Kidney glomerular epithelial cell (primary cell): Measurements from ENCODE around the gene KCTD10.
"Not testable (repeated sequence)": the region's sequence is repeated elsewhere in the genome, so short reads cannot be mapped to it uniquely, and the experiment has no call there.

Experiments
- DNase-seq: peaks from one replicate; lab custom pipeline; 2025; lab: John Stamatoyannopoulos, UW

Gene KCTD10

GRCh38 chr12:109473526-109474270, 3.4 kb downstream of the KCTD10 start:
- not testable (repeated sequence) for DNase-seq

DNA sequence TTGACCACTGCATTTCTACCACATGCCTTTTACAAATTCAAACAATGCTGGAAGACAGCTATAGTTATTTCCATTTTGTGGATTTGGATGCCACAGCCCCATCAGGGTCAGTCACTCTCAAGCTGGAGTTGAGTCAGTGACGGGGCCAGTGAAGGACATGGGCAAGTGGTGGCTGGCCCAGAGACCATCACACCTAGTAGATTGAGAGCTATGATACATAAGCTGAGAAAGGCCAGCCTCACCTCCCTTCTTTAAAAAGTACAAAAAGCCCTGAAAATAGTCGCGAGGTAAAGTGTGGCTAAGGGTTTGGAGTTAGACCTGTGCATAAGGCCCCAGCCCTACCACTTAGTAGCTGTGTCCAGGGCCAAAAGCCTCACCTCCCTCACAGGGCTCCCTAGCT, 4.1 kb downstream of the KCTD10 start:
- no peak for DNase-seq

DNA sequence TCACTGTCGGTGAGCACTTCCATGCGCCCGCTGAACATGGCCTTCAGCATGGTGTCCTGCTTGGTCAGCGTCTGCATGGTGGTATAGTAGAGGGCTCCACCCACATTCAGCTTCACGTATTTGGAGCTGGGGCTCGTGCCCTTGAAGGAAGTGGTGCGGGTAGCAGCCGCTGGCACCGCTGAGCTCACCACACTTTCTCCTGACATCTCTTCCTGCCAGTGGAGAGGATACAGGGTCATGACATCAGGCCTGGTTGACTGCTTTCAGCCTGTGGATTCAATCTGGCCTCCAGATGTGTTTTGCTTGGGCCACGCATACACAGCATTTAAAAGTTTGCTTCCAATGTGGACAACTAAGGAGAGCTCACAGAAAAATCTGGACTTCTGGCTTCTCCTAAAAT, 7.6 kb downstream of the KCTD10 start:
- DNase-seq = no peak

GRCh38 chr12:109467978-109468676, 9.0 kb downstream of the KCTD10 start:
- DNase-seq = no peak

- DNase-seq = no peak
Observed at GRCh38 chr12:109466821-109467220, 10.3 kb downstream of the KCTD10 start.

- no peak for DNase-seq
Observed at GRCh38 chr12:109466305-109466704, 10.8 kb downstream of the KCTD10 start.

DNA sequence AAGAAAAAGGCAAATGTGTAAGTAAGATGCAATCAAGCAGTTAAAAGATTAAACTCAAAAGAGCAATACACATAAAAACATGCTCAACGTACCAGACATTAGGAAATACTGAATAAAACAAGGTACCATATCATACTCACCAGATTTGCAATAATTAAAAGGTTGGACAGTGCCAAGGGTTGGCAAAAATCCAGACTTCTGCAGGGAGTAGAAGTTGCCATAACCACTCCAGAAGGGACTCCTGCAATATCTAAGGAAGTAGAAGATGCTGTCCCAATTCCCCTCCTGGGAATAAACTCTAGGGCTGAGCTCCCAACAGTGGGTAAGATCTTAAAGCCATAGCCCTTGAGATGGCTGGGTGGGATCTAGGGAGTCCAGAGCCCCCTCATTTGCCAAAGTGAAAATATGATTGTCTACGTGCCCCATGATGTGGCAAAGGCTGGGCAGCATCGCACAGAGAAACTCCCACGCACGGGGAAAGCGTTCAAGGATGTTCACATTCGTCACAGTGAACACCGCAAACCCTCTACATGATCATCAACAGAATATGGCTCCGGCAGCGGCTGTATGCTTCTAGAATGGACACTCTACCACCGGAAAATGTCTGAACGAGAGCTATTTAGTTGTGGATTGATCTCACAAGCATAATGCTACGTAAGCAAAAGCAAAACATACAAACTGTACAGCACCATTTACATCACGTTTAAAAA, 12.3 kb downstream of the KCTD10 start:
- DNase-seq = no peak

- no peak for DNase-seq
Observed at GRCh38 chr12:109463756-109464155, 13.3 kb downstream of the KCTD10 start.

- peak; percentile 95 for DNase-seq
Observed at GRCh38 chr12:109462868-109463692, 14.0 kb downstream of the KCTD10 start.

- peak; percentile 74 for DNase-seq
Observed at GRCh38 chr12:109461846-109462756, 15.0 kb downstream of the KCTD10 start.

GRCh38 chr12:109461049-109461845, 15.9 kb downstream of the KCTD10 start:
- no peak for DNase-seq

GRCh38 chr12:109460538-109460937, 16.6 kb downstream of the KCTD10 start:
- no peak for DNase-seq

- DNase-seq = no peak
Observed at GRCh38 chr12:109459247-109459646, 17.9 kb downstream of the KCTD10 start.

DNA sequence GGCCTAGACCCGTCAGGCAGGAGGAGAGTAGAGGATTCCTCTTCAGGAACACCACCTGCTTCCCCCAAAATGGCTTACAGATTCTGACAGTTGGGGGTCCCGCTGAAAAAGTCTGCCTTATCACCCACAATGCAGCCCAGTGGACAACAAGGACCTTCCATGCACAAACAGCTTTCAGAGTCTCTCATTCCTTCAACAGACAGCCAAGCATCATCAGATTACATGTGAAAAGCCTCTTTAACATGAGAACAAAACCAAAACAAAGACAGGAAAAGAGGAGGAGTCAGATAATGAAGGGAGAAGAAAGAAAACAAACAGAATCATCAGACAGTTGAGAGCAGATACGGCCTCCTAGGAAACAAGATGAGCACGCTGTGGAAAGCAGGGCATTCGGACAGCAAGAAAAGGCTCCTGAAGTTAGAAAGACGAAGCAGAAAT, 18.3 kb downstream of the KCTD10 start:
- DNase-seq = peak; percentile 56

DNA sequence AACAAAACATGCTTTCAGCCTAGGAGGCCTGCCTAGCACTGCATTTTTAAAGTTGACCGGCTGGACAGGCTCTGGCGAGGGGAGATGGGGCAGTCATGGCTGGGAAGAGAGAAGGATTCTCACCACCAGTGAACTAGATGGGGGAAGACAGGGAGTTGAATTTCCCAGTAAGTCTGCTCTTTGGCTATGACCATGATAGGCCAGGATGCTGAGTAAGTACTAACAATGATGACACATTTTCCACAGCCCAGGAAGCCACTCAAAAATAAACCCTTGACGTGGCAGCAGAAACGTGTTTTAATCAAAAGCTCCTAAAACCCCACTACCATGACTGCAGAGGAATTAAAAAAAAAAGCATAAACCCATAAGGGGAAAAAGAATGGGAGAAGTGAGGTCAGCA, 19.0 kb downstream of the KCTD10 start:
- DNase-seq = no peak

DNA sequence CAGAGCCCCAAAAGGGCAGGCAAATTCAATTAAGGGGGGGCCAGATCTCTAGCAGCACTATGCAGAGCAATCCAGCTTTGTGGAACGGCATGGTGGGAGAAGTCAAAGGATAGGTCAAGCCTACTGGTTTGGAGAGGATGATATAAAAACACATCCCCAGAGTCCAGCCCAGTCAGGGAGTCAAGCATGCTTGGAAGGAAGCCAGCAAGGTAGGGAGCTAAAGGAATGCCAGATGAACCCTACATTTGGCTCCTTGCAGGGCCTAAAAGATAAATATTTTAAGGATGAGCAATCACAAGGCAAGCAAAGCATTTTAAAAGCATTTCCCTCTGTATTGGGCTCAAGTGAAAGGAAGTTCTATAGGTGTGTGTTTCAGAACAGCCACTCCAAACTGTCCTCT, 21.4 kb downstream of the KCTD10 start:
- DNase-seq = peak; percentile 79

- no peak for DNase-seq
Observed at GRCh38 chr12:109452489-109452888, 24.6 kb downstream of the KCTD10 start.

- DNase-seq = no peak
Observed at GRCh38 chr12:109451400-109451799, 25.7 kb downstream of the KCTD10 start.

GRCh38 chr12:109450980-109451379, 26.1 kb downstream of the KCTD10 start:
- DNase-seq = no peak
